Measurements from ENCODE around the gene FRMD5.

The FRMD5 gene

GRCh38 chr15:44136991-44137477 is 58.0 kb downstream of the FRMD5 start:
- TF ChIP-seq TAF1 (IDR thresholded peaks at IDR 0.05; ENCODE audit: borderline replicate concordance, insufficient read depth, low read length) (no peak), POLR2AphosphoS5 (IDR thresholded peaks at IDR 0.05; ENCODE audit: low read depth, low read length) (no peak), SIN3A (IDR thresholded peaks at IDR 0.05; ENCODE audit: borderline replicate concordance, insufficient read depth, low read length) (no peak), FOXP2 (optimal IDR thresholded peaks at IDR 0.05; ENCODE audit: borderline replicate concordance, extremely low read depth, extremely low read length, insufficient read depth) (no peak), REST (IDR thresholded peaks at IDR 0.05; ENCODE audit: insufficient read depth in 1 of 2, low read depth in 2 of 2, low read length in 2 of 2) (no peak)

- TF ChIP-seq REST (IDR thresholded peaks at IDR 0.05; ENCODE audit: insufficient read depth in 1 of 2, low read depth in 2 of 2, low read length in 2 of 2) = no peak
- no peak for TF ChIP-seq POLR2AphosphoS5 (IDR thresholded peaks at IDR 0.05; ENCODE audit: low read depth, low read length)
- TF ChIP-seq SIN3A (IDR thresholded peaks at IDR 0.05; ENCODE audit: borderline replicate concordance, insufficient read depth, low read length) = no peak
- TF ChIP-seq TAF1 (IDR thresholded peaks at IDR 0.05; ENCODE audit: borderline replicate concordance, insufficient read depth, low read length) = no peak
- no peak for TF ChIP-seq FOXP2 (optimal IDR thresholded peaks at IDR 0.05; ENCODE audit: borderline replicate concordance, extremely low read depth, extremely low read length, insufficient read depth)
These were observed 63.0 kb downstream of the FRMD5 start for GRCh38 chr15:44132057-44132456.

GRCh38 chr15:44130778-44131177 is 64.3 kb downstream of the FRMD5 start:
- no peak for TF ChIP-seq FOXP2 (optimal IDR thresholded peaks at IDR 0.05; ENCODE audit: borderline replicate concordance, extremely low read depth, extremely low read length, insufficient read depth)
- no peak for TF ChIP-seq SIN3A (IDR thresholded peaks at IDR 0.05; ENCODE audit: borderline replicate concordance, insufficient read depth, low read length)
- TF ChIP-seq REST (IDR thresholded peaks at IDR 0.05; ENCODE audit: insufficient read depth in 1 of 2, low read depth in 2 of 2, low read length in 2 of 2) = no peak
- TF ChIP-seq POLR2AphosphoS5 (IDR thresholded peaks at IDR 0.05; ENCODE audit: low read depth, low read length) = no peak
- no peak for TF ChIP-seq TAF1 (IDR thresholded peaks at IDR 0.05; ENCODE audit: borderline replicate concordance, insufficient read depth, low read length)

GRCh38 chr15:44129911-44130310 is 65.2 kb downstream of the FRMD5 start:
- no peak for TF ChIP-seq FOXP2 (optimal IDR thresholded peaks at IDR 0.05; ENCODE audit: borderline replicate concordance, extremely low read depth, extremely low read length, insufficient read depth)
- no peak for TF ChIP-seq REST (IDR thresholded peaks at IDR 0.05; ENCODE audit: insufficient read depth in 1 of 2, low read depth in 2 of 2, low read length in 2 of 2)
- no peak for TF ChIP-seq POLR2AphosphoS5 (IDR thresholded peaks at IDR 0.05; ENCODE audit: low read depth, low read length)
- no peak for TF ChIP-seq TAF1 (IDR thresholded peaks at IDR 0.05; ENCODE audit: borderline replicate concordance, insufficient read depth, low read length)
- TF ChIP-seq SIN3A (IDR thresholded peaks at IDR 0.05; ENCODE audit: borderline replicate concordance, insufficient read depth, low read length) = no peak

- TF ChIP-seq SIN3A (IDR thresholded peaks at IDR 0.05; ENCODE audit: borderline replicate concordance, insufficient read depth, low read length) (no peak), REST (IDR thresholded peaks at IDR 0.05; ENCODE audit: insufficient read depth in 1 of 2, low read depth in 2 of 2, low read length in 2 of 2) (no peak), TAF1 (IDR thresholded peaks at IDR 0.05; ENCODE audit: borderline replicate concordance, insufficient read depth, low read length) (no peak), POLR2AphosphoS5 (IDR thresholded peaks at IDR 0.05; ENCODE audit: low read depth, low read length) (no peak), FOXP2 (optimal IDR thresholded peaks at IDR 0.05; ENCODE audit: borderline replicate concordance, extremely low read depth, extremely low read length, insufficient read depth) (no peak)
These were observed 66.6 kb downstream of the FRMD5 start for GRCh38 chr15:44128443-44128842.

Data from PFSK-1 (cell line).